HepG2 (cell line): Measurements from ENCODE around the gene POLE. TPM values are rescaled to one million over a fixed set of nuclear protein-coding genes. Genes with fewer than 3 reads are reported as not detected.

Experiments
- ATAC-seq: fragments of 200-7000 bp; cut with Tn5 transposase; 3 replicates; pipeline ENCODE4 v1.9.1; 2020; ENCODE audit warnings: mild to moderate bottlenecking, moderate library complexity
- BruUV-seq: library from RNA; stranded (reverse); fragments of 400-500 nt; replicated peaks from 2 replicates; lab custom pipeline; 2021; lab: Mats Ljungman, UMichigan
- CTCF ChIA-PET: fragments of 300-600 bp; formaldehyde crosslinking; extraction: SDS; loops from one replicate; lab custom pipeline; 2021; ENCODE audit warnings: low total read pairs, inconsistent platforms, low intra/inter-chr PET ratio; lab: Yijun Ruan, JAX
- POLR2A ChIA-PET: fragments of 350-600 bp; sonication (Branson Sonifier 250); formaldehyde crosslinking; loops from one replicate; lab custom pipeline; 2020; ENCODE audit warnings: antibody characterized with exemption, inconsistent platforms; lab: Yijun Ruan, JAX
- DNase-seq: peaks from one replicate; pipeline ENCODE4 v3.0.0-alpha.2; 2015; ENCODE audit warnings: low spot score
- FAIRE-seq: peaks from 3 replicates; lab custom pipeline; 2011; peaks lifted over from hg19 to GRCh38; lab: Jason Lieb, UNC
- H2AFZ ChIP-seq: one replicate; pipeline ENCODE4 v1.6.1; 2011; ENCODE audit warnings: low read length, inconsistent platforms
- H3K27ac ChIP-seq: fragments of 300-600 bp; 3 replicates; pipeline ENCODE4 v1.8.0; 2011; ENCODE audit warnings: mixed run types, mild to moderate bottlenecking, mixed read lengths, low read length, inconsistent platforms; ENCODE audit not compliant: insufficient read depth; ENCODE audit errors: extremely low read length
- H3K27me3 ChIP-seq, 2 experiments: fragments of 200-600 bp in 1 of 2; 2 replicates in 1 of 2; 3 replicates in 1 of 2; pipeline versions ENCODE4 v1.6.0 to v1.8.0; 2011; ENCODE audit warnings: low read length in 2 of 2, mild to moderate bottlenecking in 2 of 2, moderate library complexity in 2 of 2, inconsistent platforms in 1 of 2; ENCODE audit not compliant: insufficient read depth in 2 of 2, control insufficient read depth in 1 of 2
- H3K36me3 ChIP-seq, 2 experiments: fragments of 200-600 bp in 1 of 2; replicated peaks in 1 of 2; 2 replicates in 1 of 2; 3 replicates in 1 of 2; pipeline versions ENCODE4 v1.5.1 to v1.8.0; 2011; ENCODE audit warnings: low read length in 2 of 2, inconsistent platforms in 1 of 2; ENCODE audit not compliant: insufficient read depth in 2 of 2, control insufficient read depth in 1 of 2
- H3K4me1 ChIP-seq: 2 replicates; pipeline ENCODE4 v1.5.1; 2012; ENCODE audit warnings: low read length, inconsistent platforms; ENCODE audit not compliant: insufficient read depth
- H3K4me2 ChIP-seq: 2 replicates; pipeline ENCODE4 v1.6.0; 2011; ENCODE audit warnings: low read depth, low read length, inconsistent platforms
- H3K4me3 ChIP-seq, 3 experiments: fragments of 200-600 bp in 1 of 3; sonication (generic), shearing (Covaris generic) in 1 of 3; replicated peaks in 1 of 3; 2 replicates each; pipeline ENCODE4 v1.5.1; 2011 to 2016; ENCODE audit warnings: low read length in 3 of 3, inconsistent platforms in 2 of 3, low read depth in 2 of 3, mild to moderate bottlenecking in 2 of 3, control low read depth in 1 of 3, mixed read lengths in 1 of 3; ENCODE audit not compliant: insufficient read depth in 1 of 3
- H3K79me2 ChIP-seq: one replicate; pipeline ENCODE4 v1.6.1; 2011; ENCODE audit warnings: low read length, inconsistent platforms; ENCODE audit not compliant: insufficient read depth
- H3K9ac ChIP-seq: 2 replicates; pipeline ENCODE4 v1.6.0; 2011; ENCODE audit warnings: mild to moderate bottlenecking, low read depth, low read length, inconsistent platforms; ENCODE audit not compliant: insufficient read depth
- H3K9me3 ChIP-seq: 2 replicates; pipeline ENCODE4 v1.5.1; 2012; ENCODE audit warnings: mild to moderate bottlenecking, low read length
- H4K20me1 ChIP-seq: 2 replicates; pipeline ENCODE4 v1.6.0; 2011; ENCODE audit warnings: inconsistent platforms, mild to moderate bottlenecking, low read length, moderate library complexity; ENCODE audit not compliant: insufficient read depth
- AGO2 ChIP-seq: fragments of 200-400 bp; formaldehyde crosslinking; optimal IDR thresholded peaks from 2 replicates; pipeline ENCODE3; 2017; ENCODE audit warnings: mild to moderate bottlenecking, low read depth, low read length, moderate library complexity
- ZNF737 ChIP-seq: sonication (generic); formaldehyde crosslinking; IDR thresholded peaks from 2 replicates; pipeline ENCODE4 v1.5.0; 2020; ENCODE audit warnings: missing genetic modification reagents, mild to moderate bottlenecking, borderline replicate concordance
- WGBS: methylation state at CpG from one replicate; pipeline ENCODE4 v1.1.6; 2017; ENCODE audit warnings: low lambda C conversion rate; 5-methylcytosine and 5-hydroxymethylcytosine counted together
- in situ Hi-C: cut with HindIII; loops from 2 replicates; pipeline ENCODE4 v1.10.0; 2017; ENCODE audit warnings: low pct_unique_long_range_greater_than_20kb; ENCODE audit not compliant: extremely low pct_ligation_motif_present
- intact Hi-C: fragments of 100-400 bp; cut with micrococcal nuclease; formaldehyde crosslinking; loops from one replicate; pipeline ENCODE4 v1.10.0; 2022; ENCODE audit not compliant: unreplicated experiment
- microRNA-seq: library from miRNA; unstranded; fragments of <30 nt; microRNA quantifications from one replicate; pipeline ENCODE4, GENCODE V29; 2020
- polyA plus RNA-seq, 8 experiments: library from polyadenylated mRNA; depleted of rRNA in 3 of 8; stranded (reverse) in 7 of 8; unstranded in 1 of 8; fragments of >200 nt; fragmentation: Illumina TruSeq in 4 of 8; extraction: Trizol in 4 of 8; gene quantifications; 2 replicates each; pipeline versions ENCODE4 v1.2.1 to v1.2.3, GENCODE V29; 2011 to 2016; ENCODE audit warnings: low read depth in 4 of 8, missing spikeins in 1 of 8, mixed read lengths in 1 of 8; ENCODE audit not compliant: insufficient read depth in 1 of 8
- small RNA-seq, 3 experiments: library from RNA; depleted of rRNA; stranded (forward); fragments of <200 nt; gene quantifications; one replicate each; pipeline ENCODE3, GENCODE V24; 2012; ENCODE audit warnings: low read depth in 2 of 3, low replicate concordance in 1 of 3; ENCODE audit not compliant: insufficient read length in 3 of 3, insufficient read depth in 2 of 3
- total RNA-seq, 5 experiments: library from RNA; depleted of rRNA; stranded (reverse); fragments of >200 nt; fragmentation: Illumina TruSeq; extraction: Trizol; gene quantifications; 2 replicates each; pipeline ENCODE4 v1.2.3, GENCODE V29; 2016; ENCODE audit warnings: low read depth in 1 of 5

Gene POLE
- total and polyA plus RNA-seq, 2 of the 13 experiments (the other 11 are each of a cell fraction or from before 2014, with no cell fraction given) = 25.3 to 52.2 TPM

- H3K79me2 ChIP-seq = no peaks in the 10 kb centered on the region
- H3K27me3 ChIP-seq = no peaks in the 10 kb centered on the region
- no peak overlapping the region for H2AFZ ChIP-seq
- H3K36me3 ChIP-seq = peaks cover 3 to 8% of the 10 kb centered on the region in 2 experiments; a peak in 2 of 5 replicates
- no TSS peak for BruUV-seq
- 95% methylated on average over 21 of the region's 39 CpGs for WGBS
- H3K4me1 ChIP-seq = no peaks in the 10 kb centered on the region
- ChIA-PET POLR2A (no interaction called here), CTCF (no interaction called here)
- ATAC-seq (no peak), FAIRE-seq (no peak), DNase-seq (no peak)
- in situ Hi-C loops = no loop called here
- H3K27ac ChIP-seq = no peak overlapping the region
- H3K9me3 ChIP-seq = no peaks in the 10 kb centered on the region
- no peaks in the 10 kb centered on the region for H4K20me1 ChIP-seq
- TF ChIP-seq AGO2 (peak; percentile 38), ZNF737 (CRISPR knock-in tag) (no peak)
- no peak overlapping the region for H3K4me3 ChIP-seq
- no peak overlapping the region for H3K9ac ChIP-seq
- intact Hi-C loops = no loop called here
- H3K4me2 ChIP-seq = no peak overlapping the region
Observed at GRCh38 chr12:132574271-132574996, 112.7 kb downstream of the POLE start.

Small RNAs within 50 kb of the gene (microRNA-seq; reads per million reads assigned to microRNA genes)
- not detected for gene MIR6763

Small RNAs within 50 kb of the gene (small RNA-seq; reads per million reads assigned to genes)
- gene MIR6763 = 0 reads per million in 3 experiments
- gene RNA5SP379 = 0 reads per million in 3 experiments

Other genes with a start within 250 kb of the POLE start
- gene FBRSL1, start 197.2 kb downstream of the POLE start, total RNA-seq (2016; rRNA removed; fragmentation: Illumina TruSeq; extraction: Trizol) = 3.7 and 7.9 TPM in 2 replicates
- gene FBRSL1, start 197.2 kb downstream of the POLE start, polyA plus RNA-seq (2011; rRNA removed) = 3.6 and 4.9 TPM in 2 replicates
- gene LRCOL1, start 76.8 kb downstream of the POLE start, total RNA-seq (2016; rRNA removed; fragmentation: Illumina TruSeq; extraction: Trizol) = not detected in 2 replicates
- 0.14 TPM in 1 of 2 replicates, not detected in the other for gene LRCOL1, start 76.8 kb downstream of the POLE start, polyA plus RNA-seq (2011; rRNA removed)
- not detected in 2 replicates for gene P2RX2, start 68.6 kb downstream of the POLE start, total RNA-seq (2016; rRNA removed; fragmentation: Illumina TruSeq; extraction: Trizol)
- not detected in 2 replicates for gene P2RX2, start 68.6 kb downstream of the POLE start, polyA plus RNA-seq (2011; rRNA removed)
- 38.3 and 42.9 TPM in 2 replicates for gene PXMP2, start 245 bp upstream of the POLE start, total RNA-seq (2016; rRNA removed; fragmentation: Illumina TruSeq; extraction: Trizol)
- 24.4 and 25.5 TPM in 2 replicates for gene PXMP2, start 245 bp upstream of the POLE start, polyA plus RNA-seq (2011; rRNA removed)
- 77.1 and 77.9 TPM in 2 replicates for gene PGAM5, start 23.5 kb upstream of the POLE start, total RNA-seq (2016; rRNA removed; fragmentation: Illumina TruSeq; extraction: Trizol)
- 18.0 and 23.8 TPM in 2 replicates for gene PGAM5, start 23.5 kb upstream of the POLE start, polyA plus RNA-seq (2011; rRNA removed)
- 16.2 and 35.3 TPM in 2 replicates for gene ANKLE2, start 74.5 kb upstream of the POLE start, total RNA-seq (2016; rRNA removed; fragmentation: Illumina TruSeq; extraction: Trizol)
- 37.1 and 51.2 TPM in 2 replicates for gene ANKLE2, start 74.5 kb upstream of the POLE start, polyA plus RNA-seq (2011; rRNA removed)
- 36.0 and 43.0 TPM in 2 replicates for gene GOLGA3, start 141.5 kb upstream of the POLE start, total RNA-seq (2016; rRNA removed; fragmentation: Illumina TruSeq; extraction: Trizol)
- 22.0 and 22.7 TPM in 2 replicates for gene GOLGA3, start 141.5 kb upstream of the POLE start, polyA plus RNA-seq (2011; rRNA removed)
- gene CHFR, start 200.3 kb upstream of the POLE start, total RNA-seq (2016; rRNA removed; fragmentation: Illumina TruSeq; extraction: Trizol) = 21.0 and 21.4 TPM in 2 replicates
- gene CHFR, start 200.3 kb upstream of the POLE start, polyA plus RNA-seq (2011; rRNA removed) = 21.1 and 21.5 TPM in 2 replicates